H9 (cell line): ENCODE measurements around the gene CCT7. TPM values are rescaled to one million over a fixed set of nuclear protein-coding genes. Genes with fewer than 3 reads are reported as not detected.

Source experiments
- DNase-seq: peaks from one replicate; pipeline ENCODE4 v3.0.0-alpha.2; 2017
- H2AFZ ChIP-seq: one replicate; pipeline ENCODE4 v1.6.1; 2013; ENCODE audit warnings: mild to moderate bottlenecking, low read length, control low read depth, moderate library complexity
- H2AK5ac ChIP-seq: 2 replicates; pipeline ENCODE4 v1.6.1; 2013; ENCODE audit warnings: low read length, control low read depth, mixed read lengths; ENCODE audit not compliant: insufficient read length
- H2BK120ac ChIP-seq: one replicate; pipeline ENCODE4 v1.6.1; 2013; ENCODE audit warnings: low read depth, mild to moderate bottlenecking, low read length, control low read depth, inconsistent platforms; ENCODE audit not compliant: poor library complexity, severe bottlenecking
- H2BK12ac ChIP-seq: 2 replicates; pipeline ENCODE4 v1.6.1; 2013; ENCODE audit warnings: low read length, control low read depth, mixed read lengths, low read depth; ENCODE audit not compliant: insufficient read length
- H2BK15ac ChIP-seq: 2 replicates; pipeline ENCODE4 v1.6.1; 2013; ENCODE audit warnings: low read depth, low read length, control low read depth
- H2BK20ac ChIP-seq: one replicate; pipeline ENCODE4 v1.6.1; 2013; ENCODE audit warnings: low read depth, mild to moderate bottlenecking, low read length, control low read depth, inconsistent platforms; ENCODE audit not compliant: poor library complexity, severe bottlenecking
- H2BK5ac ChIP-seq: 2 replicates; pipeline ENCODE4 v1.6.1; 2013; ENCODE audit warnings: low read length, control low read depth, mixed read lengths; ENCODE audit not compliant: insufficient read length
- H3K14ac ChIP-seq: 2 replicates; pipeline ENCODE4 v1.6.1; 2013; ENCODE audit warnings: low read length, control low read depth; ENCODE audit not compliant: insufficient read depth
- H3K18ac ChIP-seq: 2 replicates; pipeline ENCODE4 v1.6.1; 2013; ENCODE audit warnings: low read depth, mild to moderate bottlenecking, mixed read lengths, low read length, control low read depth; ENCODE audit not compliant: insufficient read length
- H3K23ac ChIP-seq: 2 replicates; pipeline ENCODE4 v1.6.1; 2013; ENCODE audit warnings: low read length, control low read depth, mixed read lengths, low read depth; ENCODE audit not compliant: insufficient read length
- H3K23me2 ChIP-seq: 2 replicates; pipeline ENCODE4 v1.6.1; 2013; ENCODE audit warnings: low read depth, mild to moderate bottlenecking, mixed read lengths, low read length, control low read depth; ENCODE audit not compliant: insufficient read length, poor library complexity, severe bottlenecking
- H3K27ac ChIP-seq: 2 replicates; pipeline ENCODE4 v1.5.1; 2013; ENCODE audit warnings: low read length, control low read depth, mixed read lengths, low read depth; ENCODE audit not compliant: insufficient read length
- H3K27me3 ChIP-seq: 2 replicates; pipeline ENCODE4 v1.6.1; 2013; ENCODE audit warnings: low read length, control low read depth, inconsistent platforms; ENCODE audit not compliant: insufficient read depth
- H3K4ac ChIP-seq: 2 replicates; pipeline ENCODE4 v1.6.1; 2013; ENCODE audit warnings: low read depth, mild to moderate bottlenecking, control low read depth, inconsistent platforms, low read length, moderate library complexity
- H3K4me1 ChIP-seq: 2 replicates; pipeline ENCODE4 v1.6.1; 2013; ENCODE audit warnings: low read length, control low read depth, inconsistent platforms; ENCODE audit not compliant: insufficient read depth
- H3K4me2 ChIP-seq: 2 replicates; pipeline ENCODE4 v1.6.1; 2013; ENCODE audit warnings: low read length, control low read depth, mixed read lengths; ENCODE audit not compliant: insufficient read length, insufficient read depth
- H3K56ac ChIP-seq: 2 replicates; pipeline ENCODE4 v1.6.1; 2013; ENCODE audit warnings: low read depth, mild to moderate bottlenecking, mixed read lengths, low read length, control low read depth; ENCODE audit not compliant: insufficient read length
- H3K79me1 ChIP-seq: 2 replicates; pipeline ENCODE4 v1.6.1; 2013; ENCODE audit warnings: low read depth, mild to moderate bottlenecking, moderate library complexity, low read length, control low read depth, inconsistent platforms; ENCODE audit not compliant: insufficient read depth, poor library complexity, severe bottlenecking
- H3K79me2 ChIP-seq: 2 replicates; pipeline ENCODE4 v1.6.1; 2013; ENCODE audit warnings: low read length, control low read depth, inconsistent platforms; ENCODE audit not compliant: insufficient read depth
- H3K9ac ChIP-seq: 2 replicates; pipeline ENCODE4 v1.6.1; 2013; ENCODE audit warnings: low read length, control low read depth, mixed read lengths; ENCODE audit not compliant: insufficient read length; ENCODE audit errors: extremely low read depth
- H3K9me3 ChIP-seq: one replicate; pipeline ENCODE4 v1.6.1; 2013; ENCODE audit warnings: low read depth, low read length, inconsistent platforms; ENCODE audit not compliant: control insufficient read depth
- H3T11ph ChIP-seq: one replicate; pipeline ENCODE4 v1.6.1; 2013; ENCODE audit warnings: mild to moderate bottlenecking, low read length, control low read depth, inconsistent platforms
- H4K20me1 ChIP-seq: one replicate; pipeline ENCODE4 v1.6.1; 2013; ENCODE audit not compliant: control insufficient read depth, insufficient read length, insufficient read depth
- H4K5ac ChIP-seq: 2 replicates; pipeline ENCODE4 v1.6.1; 2013; ENCODE audit warnings: low read depth, mild to moderate bottlenecking, mixed read lengths, low read length, control low read depth; ENCODE audit not compliant: insufficient read length
- H4K8ac ChIP-seq: replicated peaks from 2 replicates; pipeline ENCODE4 v1.6.1; 2013; ENCODE audit warnings: low read length, control low read depth, mixed read lengths, low read depth; ENCODE audit not compliant: insufficient read length
- H4K91ac ChIP-seq: 2 replicates; pipeline ENCODE4 v1.6.1; 2013; ENCODE audit warnings: low read depth, mild to moderate bottlenecking, moderate library complexity, mixed read lengths, low read length, control low read depth; ENCODE audit not compliant: insufficient read length
- H3K27ac Mint-ChIP-seq, 3 experiments: 2 replicates in 2 of 3; 3 replicates in 1 of 3; pipeline ENCODE4 v1.8.0; 2020 to 2021; ENCODE audit warnings: mixed read lengths in 3 of 3, mild to moderate bottlenecking in 1 of 3, moderate library complexity in 1 of 3
- H3K27me3 Mint-ChIP-seq: 2 replicates; pipeline ENCODE4 v1.8.0; 2021; ENCODE audit warnings: low read depth, mild to moderate bottlenecking, moderate library complexity, mixed read lengths
- H3K36me3 Mint-ChIP-seq, 3 experiments: 2 replicates in 2 of 3; 3 replicates in 1 of 3; pipeline ENCODE4 v1.8.0; 2020 to 2021; ENCODE audit warnings: low read depth in 3 of 3, mixed read lengths in 3 of 3; ENCODE audit not compliant: insufficient read depth in 1 of 3
- H3K4me1 Mint-ChIP-seq, 2 experiments: 2 replicates each; pipeline ENCODE4 v1.8.0; 2020; ENCODE audit warnings: mixed read lengths in 2 of 2
- H3K4me3 Mint-ChIP-seq, 2 experiments: 2 replicates in 1 of 2; 3 replicates in 1 of 2; pipeline ENCODE4 v1.8.0; 2020 to 2021; ENCODE audit warnings: mild to moderate bottlenecking in 2 of 2, mixed read lengths in 2 of 2, moderate library complexity in 1 of 2
- H3K9me3 Mint-ChIP-seq, 2 experiments: 2 replicates in 1 of 2; 3 replicates in 1 of 2; pipeline ENCODE4 v1.8.0; 2020; ENCODE audit warnings: mild to moderate bottlenecking in 2 of 2, mixed read lengths in 2 of 2, moderate library complexity in 1 of 2
- CTCF ChIP-seq: fragments of 200-600 bp; sonication (generic); conservative IDR thresholded peaks from 3 replicates; pipeline ENCODE4 v1.8.0; 2021; ENCODE audit warnings: antibody characterized with exemption, mild to moderate bottlenecking
- WGBS: extraction: QIAGEN DNeasy Blood & Tissue Kit; methylation state at CpG from one replicate; pipeline ENCODE4 v1.1.7; 2013; ENCODE audit warnings: missing lambda C conversion rate, low lambda C conversion rate, mixed read lengths; ENCODE audit not compliant: insufficient read length; ENCODE audit errors: extremely low coverage; 5-methylcytosine and 5-hydroxymethylcytosine counted together
- total RNA-seq: library from RNA; stranded (reverse); gene quantifications from 2 replicates; pipeline ENCODE4 v1.2.1, GENCODE V29; 2021

The CCT7 gene
- total RNA-seq, 1 experiment from 2014 or later, result 500 TPM

DNA sequence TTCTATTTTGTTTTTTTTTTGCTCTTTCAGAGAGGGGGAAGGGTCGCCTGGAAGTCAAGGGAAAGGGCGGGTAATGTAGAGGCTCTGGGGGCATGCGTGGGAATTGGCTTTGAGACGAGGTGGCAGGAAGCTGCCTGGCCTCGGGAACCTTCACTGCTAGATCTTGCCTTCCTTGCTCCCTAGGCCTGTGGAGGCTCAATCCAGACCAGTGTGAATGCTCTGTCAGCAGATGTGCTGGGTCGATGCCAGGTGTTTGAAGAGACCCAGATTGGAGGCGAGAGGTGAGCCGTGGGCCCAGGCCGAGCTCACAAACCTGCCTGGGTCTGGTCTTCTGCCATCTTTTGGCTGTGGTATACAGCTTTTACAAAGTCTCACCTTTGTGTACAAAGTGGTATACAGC is 15.5 kb downstream of the CCT7 start:
- Histone ChIP-seq H3T11ph (no peak overlapping the region), H3K79me1 (no peaks in the 10 kb centered on the region), H3K14ac (no peak overlapping the region), H3K4ac (no peak overlapping the region), H3K56ac (no peak overlapping the region), H4K91ac (no peak overlapping the region), H3K79me2 (no peaks in the 10 kb centered on the region), H3K23me2 (no peaks in the 10 kb centered on the region), H2BK120ac (no peak overlapping the region), H3K23ac (no peak overlapping the region), H3K9ac (no peak overlapping the region), H2BK5ac (no peak overlapping the region), H4K20me1 (no peaks in the 10 kb centered on the region), H3K4me1 (no peaks in the 10 kb centered on the region), H2AFZ (no peak overlapping the region), H2BK20ac (no peak overlapping the region), H3K27me3 (no peaks in the 10 kb centered on the region), H4K8ac (no peak overlapping the region), H2BK15ac (no peak overlapping the region), H3K18ac (no peak overlapping the region), H2AK5ac (no peak overlapping the region), H3K27ac (no peak overlapping the region), H2BK12ac (no peak overlapping the region), H3K9me3 (no peaks in the 10 kb centered on the region), H4K5ac (no peak overlapping the region), H3K4me2 (no peak overlapping the region)
- Mint-ChIP-seq H3K27me3 (no peaks in the 10 kb centered on the region), H3K4me3 (no peak overlapping the region), H3K9me3 (no peaks in the 10 kb centered on the region), H3K36me3 (peaks cover 61 to 98% (median 84%) of the 10 kb centered on the region in 3 experiments), H3K4me1 (no peaks in the 10 kb centered on the region), H3K27ac (no peak overlapping the region)
- no CpG with 5 or more reads among the region's 9 CpGs for WGBS
- TF ChIP-seq CTCF, result no peak
- DNase-seq, result no peak
